IPS DF 4.7 (cell line): ENCODE data around the gene PRPF19.

Source experiments
- DNase-seq: peaks from one replicate; pipeline ENCODE4 v3.0.0-alpha.2; 2013; ENCODE audit warnings: low spot score; ENCODE audit errors: extremely low read depth

The PRPF19 gene

GRCh38 chr11:60858731-60859464, 47.5 kb downstream of the PRPF19 start:
- no peak for DNase-seq

GRCh38 chr11:60858236-60858635, 48.1 kb downstream of the PRPF19 start:
- no peak for DNase-seq

GRCh38 chr11:60857378-60858232, 48.8 kb downstream of the PRPF19 start:
- no peak for DNase-seq

- no peak for DNase-seq
Observed at GRCh38 chr11:60855726-60856633, 50.4 kb downstream of the PRPF19 start, which contains the start of gene PTGDR2. PTGDR2 (minus strand) TSS chr11:60855950; CDS start chr11:60853722, 2,228 bp downstream.

- no peak for DNase-seq
Observed at GRCh38 chr11:60854847-60855725, 51.3 kb downstream of the PRPF19 start.

GRCh38 chr11:60854140-60854846, 52.1 kb downstream of the PRPF19 start:
- no peak for DNase-seq

GRCh38 chr11:60852982-60853950, 53.1 kb downstream of the PRPF19 start:
- no peak for DNase-seq

GRCh38 chr11:60852117-60852981, 54.0 kb downstream of the PRPF19 start:
- no peak for DNase-seq

GRCh38 chr11:60851327-60852104, 54.9 kb downstream of the PRPF19 start:
- no peak for DNase-seq

GRCh38 chr11:60849641-60850520, 56.5 kb downstream of the PRPF19 start:
- no peak for DNase-seq

GRCh38 chr11:60848714-60849151, 57.7 kb downstream of the PRPF19 start:
- no peak for DNase-seq

- no peak for DNase-seq
Observed at GRCh38 chr11:60847896-60848295, 58.5 kb downstream of the PRPF19 start.

- no peak for DNase-seq
Observed at GRCh38 chr11:60847281-60847680, 59.1 kb downstream of the PRPF19 start.

GRCh38 chr11:60845338-60845737, 61.0 kb downstream of the PRPF19 start:
- no peak for DNase-seq

GRCh38 chr11:60844870-60845221, 61.5 kb downstream of the PRPF19 start:
- no peak for DNase-seq
